HepG2 (cell line): ENCODE measurements around the gene ATP5MC2. TPM values are rescaled to one million over a fixed set of nuclear protein-coding genes. Genes with fewer than 3 reads are reported as not detected.
A peak's percentile ranks its signal among the peaks of the same experiment; 100 is the strongest.

Source experiments
- BORCS8-MEF2B ChIP-seq: sonication (generic); formaldehyde crosslinking; IDR thresholded peaks from 2 replicates; pipeline ENCODE4 v1.8.0; 2022; ENCODE audit warnings: mild to moderate bottlenecking, missing genetic modification reagents
- EEA1 ChIP-seq: sonication (generic); formaldehyde crosslinking; IDR thresholded peaks from 2 replicates; pipeline ENCODE4 v1.5.1; 2020; ENCODE audit warnings: mild to moderate bottlenecking, missing genetic modification reagents, borderline replicate concordance
- GABPB1 ChIP-seq: IDR thresholded peaks from 2 replicates; pipeline ENCODE4 v1.6.1; 2016; ENCODE audit warnings: mild to moderate bottlenecking, missing genetic modification reagents, moderate library complexity, missing compliant biosample characterization
- GATAD1 ChIP-seq: IDR thresholded peaks from 2 replicates; pipeline ENCODE4 v1.6.1; 2016; ENCODE audit warnings: missing genetic modification reagents, missing compliant biosample characterization
- HMG20B ChIP-seq: conservative IDR thresholded peaks from 2 replicates; pipeline ENCODE4 v1.6.1; 2016; ENCODE audit warnings: missing genetic modification reagents, missing compliant biosample characterization
- KLF9 ChIP-seq: IDR thresholded peaks from 2 replicates; pipeline ENCODE4 v1.6.1; 2016; ENCODE audit warnings: low read depth
- MYNN ChIP-seq: sonication (generic); formaldehyde crosslinking; IDR thresholded peaks from 2 replicates; pipeline ENCODE4 v1.4.0; 2020; ENCODE audit warnings: mild to moderate bottlenecking, low read depth, missing genetic modification reagents
- NFIB ChIP-seq: sonication (generic); formaldehyde crosslinking; IDR thresholded peaks from 2 replicates; pipeline ENCODE4 v1.9.0; 2021; ENCODE audit warnings: missing genetic modification reagents, mild to moderate bottlenecking, borderline replicate concordance
- PHB2 ChIP-seq: fragments of 450-650 bp; IDR thresholded peaks from 2 replicates; pipeline ENCODE4 v1.6.1; 2018; ENCODE audit not compliant: partially characterized antibody
- SPEN ChIP-seq: sonication (generic); formaldehyde crosslinking; IDR thresholded peaks from 2 replicates; pipeline ENCODE4 v1.5.1; 2020; ENCODE audit warnings: low read depth, mild to moderate bottlenecking, missing genetic modification reagents
- SRSF1 ChIP-seq: fragments of 200-400 bp; formaldehyde crosslinking; optimal IDR thresholded peaks from 2 replicates; pipeline ENCODE3; 2017; ENCODE audit warnings: mild to moderate bottlenecking, low read depth, low read length, moderate library complexity
- STAT5B ChIP-seq: sonication (generic); formaldehyde crosslinking; IDR thresholded peaks from 2 replicates; pipeline ENCODE4 v1.4.0; 2020; ENCODE audit warnings: missing genetic modification reagents
- TGIF2 ChIP-seq: IDR thresholded peaks from 2 replicates; pipeline ENCODE4 v1.6.1; 2016; ENCODE audit warnings: control low read depth, missing compliant biosample characterization
- ZFP36L2 ChIP-seq: sonication (generic); formaldehyde crosslinking; IDR thresholded peaks from 2 replicates; pipeline ENCODE4 v1.4.0; 2020; ENCODE audit warnings: missing genetic modification reagents
- ZFYVE20 ChIP-seq: sonication (generic); formaldehyde crosslinking; IDR thresholded peaks from 2 replicates; pipeline ENCODE4 v1.8.0; 2023; ENCODE audit warnings: low read depth, mild to moderate bottlenecking, moderate library complexity, missing genetic modification reagents, borderline replicate concordance
- ZIK1 ChIP-seq: sonication (generic); formaldehyde crosslinking; IDR thresholded peaks from 2 replicates; pipeline ENCODE4 v1.5.0; 2020; ENCODE audit warnings: mild to moderate bottlenecking, low read depth, missing genetic modification reagents, borderline replicate concordance
- ZNF124 ChIP-seq: sonication (generic); formaldehyde crosslinking; IDR thresholded peaks from 2 replicates; pipeline ENCODE4 v1.4.0; 2020; ENCODE audit warnings: missing genetic modification reagents
- ZNF543 ChIP-seq: sonication (generic); formaldehyde crosslinking; IDR thresholded peaks from 2 replicates; pipeline ENCODE4 v1.4.0; 2020; ENCODE audit warnings: mild to moderate bottlenecking, missing genetic modification reagents
- ZNF75D ChIP-seq: sonication (generic); formaldehyde crosslinking; IDR thresholded peaks from 2 replicates; pipeline ENCODE4 v1.8.1; 2023; ENCODE audit warnings: missing genetic modification reagents, mild to moderate bottlenecking, borderline replicate concordance
- ZNF775 ChIP-seq: sonication (generic); formaldehyde crosslinking; IDR thresholded peaks from 2 replicates; pipeline ENCODE4 v1.4.0; 2020; ENCODE audit warnings: missing genetic modification reagents, mild to moderate bottlenecking, moderate library complexity, borderline replicate concordance
- ZNF790 ChIP-seq: sonication (generic); formaldehyde crosslinking; IDR thresholded peaks from 2 replicates; pipeline ENCODE4 v1.8.0; 2022; ENCODE audit warnings: missing genetic modification reagents, mild to moderate bottlenecking, borderline replicate concordance
- polyA plus RNA-seq, 8 experiments: library from polyadenylated mRNA; depleted of rRNA in 3 of 8; stranded (reverse) in 7 of 8; unstranded in 1 of 8; fragments of >200 nt; fragmentation: Illumina TruSeq in 4 of 8; extraction: Trizol in 4 of 8; gene quantifications; 2 replicates each; pipeline versions ENCODE4 v1.2.1 to v1.2.3, GENCODE V29; 2011 to 2016; ENCODE audit warnings: low read depth in 4 of 8, missing spikeins in 1 of 8, mixed read lengths in 1 of 8; ENCODE audit not compliant: insufficient read depth in 1 of 8
- total RNA-seq, 5 experiments: library from RNA; depleted of rRNA; stranded (reverse); fragments of >200 nt; fragmentation: Illumina TruSeq; extraction: Trizol; gene quantifications; 2 replicates each; pipeline ENCODE4 v1.2.3, GENCODE V29; 2016; ENCODE audit warnings: low read depth in 1 of 5
- TF ChIP-seq, protein P1 (sequence below): sonication (generic); formaldehyde crosslinking; IDR thresholded peaks from 2 replicates; pipeline ENCODE4 v1.5.0; 2020; ENCODE audit warnings: missing genetic modification reagents, mild to moderate bottlenecking, borderline replicate concordance
- TF ChIP-seq, protein P2 (sequence below): sonication (generic); formaldehyde crosslinking; IDR thresholded peaks from 2 replicates; pipeline ENCODE4 v1.4.0; 2020; ENCODE audit warnings: missing genetic modification reagents
- TF ChIP-seq, protein P3 (sequence below): sonication (generic); formaldehyde crosslinking; IDR thresholded peaks from 2 replicates; pipeline ENCODE4 v1.4.0; 2020; ENCODE audit warnings: missing genetic modification reagents
- TF ChIP-seq, protein P4 (sequence below): fragments of 450-650 bp; IDR thresholded peaks from 2 replicates; pipeline ENCODE4 v1.6.1; 2017; ENCODE audit warnings: mild to moderate bottlenecking

Gene ATP5MC2
- total and polyA plus RNA-seq, 2 of the 13 experiments (the other 11 are each of a cell fraction or from before 2014, with no cell fraction given), result 230 to 257 TPM

DNA sequence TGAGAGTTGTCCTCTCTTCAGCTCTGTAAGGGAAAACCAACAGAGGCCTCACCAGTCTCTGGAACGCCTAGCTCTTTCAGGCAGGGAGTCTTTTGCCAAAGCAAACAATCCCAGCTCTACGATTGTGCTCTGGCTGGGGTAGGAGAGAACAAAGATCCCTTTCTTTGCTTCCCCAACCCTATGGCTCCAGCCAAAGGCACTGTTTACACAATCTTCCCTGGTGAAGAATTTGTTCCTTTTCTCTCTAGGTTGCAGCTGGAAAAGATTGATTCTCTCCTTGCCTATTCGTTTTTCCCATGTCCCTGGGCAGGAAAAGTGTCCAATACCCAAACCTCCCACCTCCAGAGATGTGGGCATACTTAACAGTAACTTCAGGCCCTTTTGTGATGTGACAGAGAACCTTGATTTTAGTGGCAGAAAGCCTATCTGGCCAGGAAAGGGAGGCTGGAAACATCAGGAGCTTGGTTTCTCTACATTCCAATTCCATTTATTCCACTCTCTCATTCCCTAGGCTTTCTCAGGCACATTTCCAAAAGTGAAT lies 16.8 kb downstream of the ATP5MC2 start (continued):
- no peak for TF ChIP-seq ZFYVE20 (CRISPR knock-in tag)
- no peak for TF ChIP-seq ZFP36L2 (CRISPR knock-in tag)
- TF ChIP-seq, protein P1, sequence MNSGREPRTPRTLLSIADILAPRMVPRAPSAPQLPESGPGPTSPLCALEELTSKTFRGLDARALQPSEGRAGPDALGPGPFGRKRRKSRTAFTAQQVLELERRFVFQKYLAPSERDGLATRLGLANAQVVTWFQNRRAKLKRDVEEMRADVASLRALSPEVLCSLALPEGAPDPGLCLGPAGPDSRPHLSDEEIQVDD (CRISPR knock-in tag), result no peak
- TF ChIP-seq GABPB1 (CRISPR knock-in tag), result no peak
- TF ChIP-seq STAT5B, result no peak
- no peak for TF ChIP-seq SPEN (CRISPR knock-in tag)
- peak; percentile 96; the same call in 1 of the 2 replicates for TF ChIP-seq ZNF775 (CRISPR knock-in tag)
- no peak for TF ChIP-seq KLF9 (CRISPR knock-in tag)
- no peak for TF ChIP-seq MYNN (CRISPR knock-in tag)
- TF ChIP-seq PHB2, result no peak
- TF ChIP-seq, protein P2, sequence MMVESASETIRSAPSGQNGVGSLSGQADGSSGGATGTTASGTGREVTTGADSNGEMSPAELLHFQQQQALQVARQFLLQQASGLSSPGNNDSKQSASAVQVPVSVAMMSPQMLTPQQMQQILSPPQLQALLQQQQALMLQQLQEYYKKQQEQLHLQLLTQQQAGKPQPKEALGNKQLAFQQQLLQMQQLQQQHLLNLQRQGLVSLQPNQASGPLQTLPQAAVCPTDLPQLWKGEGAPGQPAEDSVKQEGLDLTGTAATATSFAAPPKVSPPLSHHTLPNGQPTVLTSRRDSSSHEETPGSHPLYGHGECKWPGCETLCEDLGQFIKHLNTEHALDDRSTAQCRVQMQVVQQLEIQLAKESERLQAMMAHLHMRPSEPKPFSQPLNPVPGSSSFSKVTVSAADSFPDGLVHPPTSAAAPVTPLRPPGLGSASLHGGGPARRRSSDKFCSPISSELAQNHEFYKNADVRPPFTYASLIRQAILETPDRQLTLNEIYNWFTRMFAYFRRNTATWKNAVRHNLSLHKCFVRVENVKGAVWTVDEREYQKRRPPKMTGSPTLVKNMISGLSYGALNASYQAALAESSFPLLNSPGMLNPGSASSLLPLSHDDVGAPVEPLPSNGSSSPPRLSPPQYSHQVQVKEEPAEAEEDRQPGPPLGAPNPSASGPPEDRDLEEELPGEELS (CRISPR knock-in tag), result peak; percentile 46; the same call in 1 of the 2 replicates
- no peak for TF ChIP-seq ZNF543 (CRISPR knock-in tag)
- no peak for TF ChIP-seq ZIK1 (CRISPR knock-in tag)
- TF ChIP-seq, protein P3, sequence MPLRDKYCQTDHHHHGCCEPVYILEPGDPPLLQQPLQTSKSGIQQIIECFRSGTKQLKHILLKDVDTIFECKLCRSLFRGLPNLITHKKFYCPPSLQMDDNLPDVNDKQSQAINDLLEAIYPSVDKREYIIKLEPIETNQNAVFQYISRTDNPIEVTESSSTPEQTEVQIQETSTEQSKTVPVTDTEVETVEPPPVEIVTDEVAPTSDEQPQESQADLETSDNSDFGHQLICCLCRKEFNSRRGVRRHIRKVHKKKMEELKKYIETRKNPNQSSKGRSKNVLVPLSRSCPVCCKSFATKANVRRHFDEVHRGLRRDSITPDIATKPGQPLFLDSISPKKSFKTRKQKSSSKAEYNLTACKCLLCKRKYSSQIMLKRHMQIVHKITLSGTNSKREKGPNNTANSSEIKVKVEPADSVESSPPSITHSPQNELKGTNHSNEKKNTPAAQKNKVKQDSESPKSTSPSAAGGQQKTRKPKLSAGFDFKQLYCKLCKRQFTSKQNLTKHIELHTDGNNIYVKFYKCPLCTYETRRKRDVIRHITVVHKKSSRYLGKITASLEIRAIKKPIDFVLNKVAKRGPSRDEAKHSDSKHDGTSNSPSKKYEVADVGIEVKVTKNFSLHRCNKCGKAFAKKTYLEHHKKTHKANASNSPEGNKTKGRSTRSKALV (CRISPR knock-in tag), result no peak
- no peak for TF ChIP-seq ZNF75D (CRISPR knock-in tag)
- TF ChIP-seq EEA1, result no peak
- no peak for TF ChIP-seq SRSF1
- TF ChIP-seq TGIF2 (CRISPR knock-in tag), result peak; percentile 74; the same call in 1 of the 2 replicates
- peak; percentile 75 for TF ChIP-seq ZNF124
- TF ChIP-seq BORCS8-MEF2B (CRISPR knock-in tag), result no peak
- 0 out of 2 replicates have a peak, but pooled peaks have one; percentile 28 for TF ChIP-seq GATAD1
- TF ChIP-seq NFIB (CRISPR knock-in tag), result no peak
- TF ChIP-seq, protein P4, sequence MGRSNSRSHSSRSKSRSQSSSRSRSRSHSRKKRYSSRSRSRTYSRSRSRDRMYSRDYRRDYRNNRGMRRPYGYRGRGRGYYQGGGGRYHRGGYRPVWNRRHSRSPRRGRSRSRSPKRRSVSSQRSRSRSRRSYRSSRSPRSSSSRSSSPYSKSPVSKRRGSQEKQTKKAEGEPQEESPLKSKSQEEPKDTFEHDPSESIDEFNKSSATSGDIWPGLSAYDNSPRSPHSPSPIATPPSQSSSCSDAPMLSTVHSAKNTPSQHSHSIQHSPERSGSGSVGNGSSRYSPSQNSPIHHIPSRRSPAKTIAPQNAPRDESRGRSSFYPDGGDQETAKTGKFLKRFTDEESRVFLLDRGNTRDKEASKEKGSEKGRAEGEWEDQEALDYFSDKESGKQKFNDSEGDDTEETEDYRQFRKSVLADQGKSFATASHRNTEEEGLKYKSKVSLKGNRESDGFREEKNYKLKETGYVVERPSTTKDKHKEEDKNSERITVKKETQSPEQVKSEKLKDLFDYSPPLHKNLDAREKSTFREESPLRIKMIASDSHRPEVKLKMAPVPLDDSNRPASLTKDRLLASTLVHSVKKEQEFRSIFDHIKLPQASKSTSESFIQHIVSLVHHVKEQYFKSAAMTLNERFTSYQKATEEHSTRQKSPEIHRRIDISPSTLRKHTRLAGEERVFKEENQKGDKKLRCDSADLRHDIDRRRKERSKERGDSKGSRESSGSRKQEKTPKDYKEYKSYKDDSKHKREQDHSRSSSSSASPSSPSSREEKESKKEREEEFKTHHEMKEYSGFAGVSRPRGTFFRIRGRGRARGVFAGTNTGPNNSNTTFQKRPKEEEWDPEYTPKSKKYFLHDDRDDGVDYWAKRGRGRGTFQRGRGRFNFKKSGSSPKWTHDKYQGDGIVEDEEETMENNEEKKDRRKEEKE, result no peak
- no peak for TF ChIP-seq ZNF790 (CRISPR knock-in tag)
- no peak for TF ChIP-seq HMG20B (CRISPR knock-in tag)
